Activated B cell treated with CpG ODN at 0.5 μM for 24 hours (primary cell): ENCODE results near the gene FCHO1. TPM values are rescaled to one million over a fixed set of nuclear protein-coding genes. Genes with fewer than 3 reads are reported as not detected.

ENCODE experiments used
- ATAC-seq: fragments of 200-7000 bp; cut with Tn5 transposase; one replicate; pipeline ENCODE4 v1.10.0; 2021; ENCODE audit warnings: low read depth, mild to moderate bottlenecking, moderate library complexity
- CTCF ChIA-PET: fragments of 350-600 bp; sonication (Branson Sonifier 250); formaldehyde crosslinking; loops from one replicate; lab custom pipeline; 2021; ENCODE audit warnings: antibody characterized with exemption; lab: Charles Lee
- POLR2A ChIA-PET: fragments of 350-600 bp; sonication (Branson Sonifier 250); formaldehyde crosslinking; loops from one replicate; lab custom pipeline; 2021; ENCODE audit warnings: antibody characterized with exemption; lab: Charles Lee
- DNase-seq: peaks from one replicate; pipeline ENCODE4 v3.0.0; 2022
- H3K27ac Mint-ChIP-seq: one replicate; pipeline ENCODE4 v1.8.0; 2020; ENCODE audit warnings: mixed read lengths
- H3K27me3 Mint-ChIP-seq: one replicate; pipeline ENCODE4 v1.8.0; 2021; ENCODE audit warnings: mixed read lengths
- H3K36me3 Mint-ChIP-seq: one replicate; pipeline ENCODE4 v1.8.0; 2021; ENCODE audit warnings: low read depth, mixed read lengths
- H3K4me1 Mint-ChIP-seq: one replicate; pipeline ENCODE4 v1.8.0; 2021; ENCODE audit warnings: mixed read lengths
- H3K4me3 Mint-ChIP-seq: one replicate; pipeline ENCODE4 v1.8.0; 2020; ENCODE audit warnings: mild to moderate bottlenecking, mixed read lengths
- H3K9me3 Mint-ChIP-seq: one replicate; pipeline ENCODE4 v1.8.0; 2020; ENCODE audit warnings: mixed read lengths
- CTCF ChIP-seq: fragments of 200-600 bp; IDR thresholded peaks from one replicate; pipeline ENCODE4 v1.8.0; 2022; ENCODE audit warnings: antibody characterized with exemption, mild to moderate bottlenecking
- intact Hi-C: fragments of 100-400 bp; cut with micrococcal nuclease; formaldehyde crosslinking; loops from one replicate; pipeline ENCODE4 v1.15.1; 2024
- total RNA-seq: library from RNA; stranded (reverse); gene quantifications from 2 replicates; pipeline ENCODE4 v1.2.3, GENCODE V29; 2022

FCHO1 gene
- 81.8 and 103 TPM in 2 replicates for total RNA-seq

DNA sequence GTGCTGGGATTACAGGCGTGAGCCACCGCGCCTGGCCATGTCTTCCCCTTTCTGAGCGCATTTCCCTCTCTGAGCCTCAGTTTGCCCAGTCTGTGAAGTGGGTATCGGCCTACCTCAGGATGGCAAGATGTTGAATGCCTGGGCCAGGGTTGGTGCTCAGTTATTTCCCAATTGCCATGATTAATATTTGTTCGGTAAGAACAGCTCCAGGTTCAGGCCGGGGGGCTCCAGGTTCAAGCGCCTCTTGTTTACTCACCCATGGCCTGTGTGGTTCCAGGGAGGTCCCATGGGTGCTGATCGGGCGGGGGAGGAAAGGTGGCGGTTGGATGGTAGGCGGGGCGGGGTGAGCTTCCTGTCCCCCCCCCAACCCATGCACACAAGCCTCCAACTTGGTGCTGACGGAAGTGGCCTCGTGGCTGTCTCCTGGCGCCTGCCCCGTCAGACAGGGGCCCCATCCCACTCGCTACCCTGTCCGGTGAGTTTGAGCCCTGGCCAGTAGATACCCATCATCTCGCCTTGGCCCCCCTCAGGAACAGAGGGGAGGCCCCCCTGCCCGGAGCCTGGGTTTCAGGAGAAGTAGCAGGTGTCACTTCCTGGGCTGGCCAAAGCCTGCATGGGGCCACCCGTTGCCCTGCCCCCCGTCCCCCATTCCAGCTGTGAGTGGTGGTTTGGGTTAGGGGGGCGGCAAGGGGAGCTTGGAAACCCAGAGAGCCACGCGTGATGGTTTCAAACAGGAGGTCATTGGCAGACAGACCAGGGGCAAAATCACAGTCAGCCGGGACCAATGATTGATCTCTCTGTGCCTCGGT, at the start of gene FCHO1:
Gene FCHO1 (plus strand): TSS at position 375 of the 809 bp plus-strand sequence. CDS start 3,688 bp downstream, outside the sequence.
- intact Hi-C loops: loop anchor here (1.0 to 10.0 kb wide), 6 partner anchors 12 to 417 kb away; partner anchors contain the start of genes ANO8, ARRDC2, GTPBP3 and MAP1S
- Mint-ChIP-seq H3K27ac (peak within 1 kb of the TSS; percentile 96), H3K4me3 (peak within 1 kb of the TSS; percentile 93), H3K4me1 (peaks cover 86% of the 10 kb centered on the region), H3K27me3 (no peaks in the 10 kb centered on the region), H3K36me3 (peaks cover 20% of the 10 kb centered on the region), H3K9me3 (no peaks in the 10 kb centered on the region)
- ATAC-seq (peak; percentile 61), DNase-seq (peak; percentile 80)
- CTCF ChIA-PET: interaction anchor here (1.0 to 1.8 kb wide), 2 partner anchors 15 to 23 kb away, joined by 3 to 7 read pairs; no protein-coding TSS in a partner anchor
- TF ChIP-seq CTCF: no peak
- POLR2A ChIA-PET: interaction anchor here (0.6 to 7.1 kb wide), 24 partner anchors 10 to 420 kb away, joined by 3 to 109 read pairs (median 6); partner anchors contain the start of genes BST2, CCDC124, JAK3 and MAP1S

- no peaks in the 10 kb centered on the region for H3K36me3 Mint-ChIP-seq
- DNase-seq (peak; percentile 70), ATAC-seq (peak; percentile 97)
- H3K4me3 Mint-ChIP-seq: no peak overlapping the region
- peaks cover 2% of the 10 kb centered on the region for H3K4me1 Mint-ChIP-seq
- peak; percentile 64 for TF ChIP-seq CTCF
- no peaks in the 10 kb centered on the region for H3K9me3 Mint-ChIP-seq
- no peak overlapping the region for H3K27ac Mint-ChIP-seq
- intact Hi-C loops: loop anchor here (1.0 to 2.0 kb wide), 4 partner anchors 62 to 229 kb away; partner anchors contain the start of gene CCDC124
- POLR2A ChIA-PET: interaction anchor here (1.5 to 2.3 kb wide), 3 partner anchors 63 to 155 kb away, joined by 5 to 6 read pairs (median 6); partner anchors contain the start of gene RPL18A
- CTCF ChIA-PET: interaction anchor here (0.7 to 7.0 kb wide), 12 partner anchors 13 to 156 kb away, joined by 3 to 81 read pairs (median 6); partner anchors contain the start of gene RPL18A
- H3K27me3 Mint-ChIP-seq: peaks cover 8% of the 10 kb centered on the region
These were observed 47.3 kb upstream of the FCHO1 start for GRCh38 chr19:17703824-17704463.

- CTCF ChIA-PET: interaction anchor here (1.2 to 7.0 kb wide), 3 partner anchors 60 to 149 kb away, joined by 3 to 81 read pairs (median 7); no protein-coding TSS in a partner anchor
- Mint-ChIP-seq H3K4me3 (no peak overlapping the region), H3K4me1 (peaks cover 2% of the 10 kb centered on the region), H3K27ac (no peak overlapping the region), H3K36me3 (no peaks in the 10 kb centered on the region), H3K9me3 (no peaks in the 10 kb centered on the region), H3K27me3 (no peaks in the 10 kb centered on the region)
- no peak for DNase-seq
- POLR2A ChIA-PET: interaction anchor here (0.5 to 1.0 kb wide), 2 partner anchors 79 to 186 kb away, joined by 3 read pairs; no protein-coding TSS in a partner anchor
- no peak for ATAC-seq
- intact Hi-C loops: no loop called here
- no peak for TF ChIP-seq CTCF
These were observed 44.5 kb upstream of the FCHO1 start for GRCh38 chr19:17706750-17707181.

DNA sequence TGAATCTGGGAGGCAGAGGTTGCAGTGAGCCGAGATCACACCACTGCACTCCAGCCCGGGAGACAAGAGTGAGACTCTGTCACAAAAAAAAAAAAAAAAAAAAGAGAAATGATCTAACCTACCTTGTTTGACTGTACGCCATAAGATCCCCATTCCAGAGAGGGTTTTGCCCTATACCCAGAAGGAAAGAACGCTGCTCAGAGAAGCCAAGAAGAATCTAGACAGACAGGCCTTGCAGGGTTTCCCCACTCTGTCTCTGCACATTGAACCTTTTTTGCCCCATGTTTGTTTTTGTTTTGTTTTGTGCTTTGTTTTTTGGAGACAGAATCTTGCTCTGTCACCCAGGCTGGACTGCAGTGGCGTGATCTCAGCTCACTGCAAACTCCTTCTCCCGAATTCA, 39.4 kb upstream of the FCHO1 start:
- DNase-seq (no peak), ATAC-seq (no peak)
- TF ChIP-seq CTCF: no peak
- no peaks in the 10 kb centered on the region for H3K4me1 Mint-ChIP-seq
- no peaks in the 10 kb centered on the region for H3K9me3 Mint-ChIP-seq
- H3K36me3 Mint-ChIP-seq: no peaks in the 10 kb centered on the region
- intact Hi-C loops: no loop called here
- ChIA-PET POLR2A (interaction anchor here (0.6 kb wide), 1 partner anchor 81 kb away, joined by 7 read pairs; no protein-coding TSS in a partner anchor), CTCF (no interaction called here)
- H3K27me3 Mint-ChIP-seq: no peaks in the 10 kb centered on the region
- H3K27ac Mint-ChIP-seq: no peak overlapping the region
- no peak overlapping the region for H3K4me3 Mint-ChIP-seq
